ENCODE measurements around the gene THSD4. TPM values are rescaled to one million over a fixed set of nuclear protein-coding genes. Genes with fewer than 3 reads are reported as not detected.

Gene THSD4
- total and polyA plus RNA-seq, 2 of the 4 experiments (the other 2 are of a cell fraction): 25.5 to 31.1 TPM

DNA sequence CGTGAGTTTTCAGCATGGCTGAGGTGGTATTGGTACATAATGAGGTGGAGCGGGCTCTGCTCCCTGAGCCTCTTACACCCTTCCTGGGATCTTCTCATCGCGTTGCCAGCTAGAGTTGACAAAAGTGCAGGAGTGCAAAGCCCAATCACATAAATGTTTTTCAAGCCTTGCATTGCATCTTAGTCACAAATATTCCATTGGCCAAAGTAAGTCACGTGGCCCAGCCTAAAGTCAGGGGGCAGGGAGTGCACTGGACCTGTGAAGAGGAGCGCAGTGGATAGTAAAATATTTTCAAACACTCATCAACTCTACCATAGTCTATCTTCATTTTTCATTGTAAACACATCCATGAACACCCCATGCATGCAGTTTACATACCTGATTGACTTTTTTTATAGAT lies 365.3 kb downstream of the THSD4 start:
- Histone ChIP-seq H3K4ac (ENCODE audit: low read depth, low read length) (no peak overlapping the region), H3K9ac (ENCODE audit: low read depth, low read length) (no peak overlapping the region), H3K27me3 (ENCODE audit: control insufficient read depth, insufficient read depth, low read length) (no peaks in the 10 kb centered on the region), H2BK15ac (ENCODE audit: low read depth, low read length) (no peak overlapping the region), H2AK9ac (replicated peaks; ENCODE audit: low read depth, low read length, poor library complexity) (no peak overlapping the region), H3K4me1 (ENCODE audit: control insufficient read depth, insufficient read depth, low read length) (no peaks in the 10 kb centered on the region), H3K14ac (replicated peaks; ENCODE audit: low read depth, low read length) (no peak overlapping the region), H4K5ac (ENCODE audit: low read depth, low read length) (no peak overlapping the region), H3K27ac (ENCODE audit: insufficient read depth, low read length) (no peak overlapping the region), H3K79me1 (ENCODE audit: low read depth in 1 of 2, low read length in 2 of 2) (peaks cover 3% of the 10 kb centered on the region in 2 experiments), H2AK5ac (ENCODE audit: low read depth, low read length) (no peak overlapping the region), H2BK20ac (ENCODE audit: low read depth, low read length) (no peak overlapping the region), H4K8ac (ENCODE audit: low read depth in 2 of 2, low read length in 2 of 2) (no peak overlapping the region), H3K56ac (ENCODE audit: extremely low read depth, insufficient read depth, low read length) (no peak overlapping the region), H3K18ac (ENCODE audit: low read depth, low read length) (no peak overlapping the region), H4K20me1 (ENCODE audit: insufficient read depth, low read length) (peaks cover 2% of the 10 kb centered on the region; the same call in 1 of the 2 replicates), H3K9me1 (ENCODE audit: insufficient read depth, low read length) (no peaks in the 10 kb centered on the region), H3K9me3 (ENCODE audit: control insufficient read depth, insufficient read depth, low read length) (no peaks in the 10 kb centered on the region), H4K91ac (ENCODE audit: insufficient read depth, low read depth, low read length) (no peak overlapping the region), H3K4me2 (ENCODE audit: low read depth, low read length) (no peak overlapping the region), H2BK120ac (ENCODE audit: low read depth, low read length) (no peak overlapping the region), H3K23ac (ENCODE audit: low read depth, low read length) (no peak overlapping the region), H2AFZ (replicated peaks; ENCODE audit: low read length, poor library complexity) (no peak overlapping the region), H2BK5ac (ENCODE audit: low read depth, low read length, poor library complexity, severe bottlenecking) (no peak overlapping the region), H3K36me3 (ENCODE audit: control insufficient read depth, insufficient read depth, low read length) (peaks cover 5% of the 10 kb centered on the region; the same call in 1 of the 2 replicates), H3K4me3 (ENCODE audit: insufficient read depth, low read depth, low read length) (no peak overlapping the region)
- no TSS peak for BruUV-seq (replicated peaks)
- in situ Hi-C loops (cut with MboI; ENCODE audit: low sequenced_read_pairs) (no loop called here), intact Hi-C loops (cut with micrococcal nuclease) (no loop called here), dilution Hi-C loops (cut with HindIII; ENCODE audit: low sequenced_read_pairs, unreplicated experiment) (no loop called here)
- no peak for DNase-seq
- POLR2A ChIA-PET (ENCODE audit: unreplicated experiment): no interaction called here
- TF ChIP-seq BHLHE40 (IDR thresholded peaks at IDR 0.05; ENCODE audit: low read depth, low read length) (no peak), NFE2L2 (IDR thresholded peaks at IDR 0.05; ENCODE audit: low read depth, low read length) (no peak), CHD1 (IDR thresholded peaks at IDR 0.05; ENCODE audit: low read depth, low read length) (no peak), RFX5 (IDR thresholded peaks at IDR 0.05; ENCODE audit: low read depth, low read length) (no peak), CEBPB (IDR thresholded peaks at IDR 0.05; ENCODE audit: low read depth, low read length) (no peak), RAD21 (IDR thresholded peaks at IDR 0.05; ENCODE audit: low read length) (no peak), MAFK (IDR thresholded peaks at IDR 0.05; ENCODE audit: low read depth, low read length) (no peak), MXI1 (IDR thresholded peaks at IDR 0.05; ENCODE audit: borderline replicate concordance, low read depth, low read length) (no peak)
- TF ChIP-seq, protein P1, sequence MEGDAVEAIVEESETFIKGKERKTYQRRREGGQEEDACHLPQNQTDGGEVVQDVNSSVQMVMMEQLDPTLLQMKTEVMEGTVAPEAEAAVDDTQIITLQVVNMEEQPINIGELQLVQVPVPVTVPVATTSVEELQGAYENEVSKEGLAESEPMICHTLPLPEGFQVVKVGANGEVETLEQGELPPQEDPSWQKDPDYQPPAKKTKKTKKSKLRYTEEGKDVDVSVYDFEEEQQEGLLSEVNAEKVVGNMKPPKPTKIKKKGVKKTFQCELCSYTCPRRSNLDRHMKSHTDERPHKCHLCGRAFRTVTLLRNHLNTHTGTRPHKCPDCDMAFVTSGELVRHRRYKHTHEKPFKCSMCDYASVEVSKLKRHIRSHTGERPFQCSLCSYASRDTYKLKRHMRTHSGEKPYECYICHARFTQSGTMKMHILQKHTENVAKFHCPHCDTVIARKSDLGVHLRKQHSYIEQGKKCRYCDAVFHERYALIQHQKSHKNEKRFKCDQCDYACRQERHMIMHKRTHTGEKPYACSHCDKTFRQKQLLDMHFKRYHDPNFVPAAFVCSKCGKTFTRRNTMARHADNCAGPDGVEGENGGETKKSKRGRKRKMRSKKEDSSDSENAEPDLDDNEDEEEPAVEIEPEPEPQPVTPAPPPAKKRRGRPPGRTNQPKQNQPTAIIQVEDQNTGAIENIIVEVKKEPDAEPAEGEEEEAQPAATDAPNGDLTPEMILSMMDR (conservative IDR thresholded peaks at IDR 0.05; ENCODE audit: low read depth, low read length): no peak
- ATAC-seq (ENCODE audit: low read depth): no peak
- no CpG with 5 or more reads among the region's 6 CpGs for WGBS, 2 experiments (ENCODE audit: extremely low coverage in 2 of 2, insufficient read length in 1 of 2)
- CTCF ChIA-PET: no interaction called here

Measured in IMR-90 (cell line).